Measurements from ENCODE around the gene CTDSPL. TPM values are rescaled to one million over a fixed set of nuclear protein-coding genes. Genes with fewer than 3 reads are reported as not detected.
"Not testable (repeated sequence)": the region's sequence is repeated elsewhere in the genome, so short reads cannot be mapped to it uniquely, and the experiment has no call there.

CTDSPL gene
- total RNA-seq, 1 donor from 2014 or later = 36.4 TPM

DNA sequence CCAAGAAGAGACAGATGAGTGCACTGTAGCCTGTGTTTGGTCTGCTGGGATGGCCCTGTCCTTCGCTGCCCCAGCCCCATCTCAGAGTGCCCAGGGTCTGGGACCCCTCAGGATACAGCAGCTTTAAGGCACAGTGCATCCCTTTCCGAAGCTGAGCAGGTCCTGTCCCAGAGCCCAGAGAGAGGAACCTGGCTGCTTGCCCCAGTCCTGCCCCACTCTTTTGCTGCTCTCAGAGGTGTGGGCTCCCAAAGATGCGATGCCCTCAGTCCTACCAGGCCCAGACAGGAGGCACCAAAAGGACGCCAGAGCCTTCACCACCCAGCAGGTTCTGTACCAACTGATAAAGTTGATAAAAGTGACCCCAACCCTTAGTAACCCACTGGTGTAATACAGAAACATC, 159.5 kb downstream of the CTDSPL start:
- DNase-seq (ENCODE audit: low spot score) = peak; percentile 71
- intact Hi-C loops (cut with DNase I) = no loop called here

DNA sequence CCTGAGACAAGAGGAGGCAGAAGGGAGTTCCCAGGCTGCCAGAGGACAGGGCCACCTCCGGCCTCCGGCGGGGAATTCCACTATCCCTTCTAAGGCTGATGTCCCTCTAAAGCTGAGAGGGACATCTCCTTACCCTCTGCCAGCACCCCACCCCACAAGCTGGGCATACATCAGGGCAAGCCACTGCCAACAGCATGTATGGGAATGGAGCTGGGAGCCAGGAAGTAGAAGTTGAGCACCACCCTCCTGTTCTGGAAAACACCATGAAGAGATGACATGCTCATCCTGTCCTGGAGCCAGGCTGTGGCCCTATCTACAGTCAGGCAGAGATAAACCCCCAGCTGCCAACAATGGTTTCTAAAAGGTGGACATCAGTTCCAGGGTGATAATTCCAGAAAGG, 160.6 kb downstream of the CTDSPL start:
- DNase-seq (ENCODE audit: low spot score) = no peak
- intact Hi-C loops (cut with DNase I) = no loop called here

- intact Hi-C loops (cut with DNase I) = no loop called here
- peak; percentile 59 for DNase-seq (ENCODE audit: low spot score)
Observed at GRCh38 chr3:38022896-38023709, 161.4 kb downstream of the CTDSPL start.

DNA sequence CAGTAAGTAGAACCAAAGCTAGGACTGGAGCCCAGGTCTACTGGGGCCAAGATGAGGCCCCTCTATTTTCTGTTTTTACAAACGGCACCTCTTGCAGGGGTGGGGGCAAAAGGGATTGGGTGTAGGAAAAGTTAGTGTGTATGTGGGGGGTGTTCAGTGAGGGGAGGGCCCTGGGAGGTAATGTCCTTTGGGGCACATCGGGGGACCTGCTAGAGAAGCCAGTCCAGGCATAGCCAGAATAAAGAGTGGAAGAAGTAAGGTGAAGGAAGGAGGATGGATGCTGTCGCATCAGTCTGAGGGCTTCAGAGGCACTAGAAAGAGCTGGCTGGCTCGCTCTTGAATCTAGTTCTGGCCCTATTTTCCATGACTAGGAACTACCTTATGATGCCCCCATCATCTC, 165.2 kb downstream of the CTDSPL start:
- no peak for DNase-seq (ENCODE audit: low spot score)
- intact Hi-C loops (cut with DNase I) = no loop called here

GRCh38 chr3:38027466-38028465, 166.1 kb downstream of the CTDSPL start:
- intact Hi-C loops (cut with DNase I) = no loop called here
- DNase-seq (ENCODE audit: low spot score) = peak; percentile 63

DNA sequence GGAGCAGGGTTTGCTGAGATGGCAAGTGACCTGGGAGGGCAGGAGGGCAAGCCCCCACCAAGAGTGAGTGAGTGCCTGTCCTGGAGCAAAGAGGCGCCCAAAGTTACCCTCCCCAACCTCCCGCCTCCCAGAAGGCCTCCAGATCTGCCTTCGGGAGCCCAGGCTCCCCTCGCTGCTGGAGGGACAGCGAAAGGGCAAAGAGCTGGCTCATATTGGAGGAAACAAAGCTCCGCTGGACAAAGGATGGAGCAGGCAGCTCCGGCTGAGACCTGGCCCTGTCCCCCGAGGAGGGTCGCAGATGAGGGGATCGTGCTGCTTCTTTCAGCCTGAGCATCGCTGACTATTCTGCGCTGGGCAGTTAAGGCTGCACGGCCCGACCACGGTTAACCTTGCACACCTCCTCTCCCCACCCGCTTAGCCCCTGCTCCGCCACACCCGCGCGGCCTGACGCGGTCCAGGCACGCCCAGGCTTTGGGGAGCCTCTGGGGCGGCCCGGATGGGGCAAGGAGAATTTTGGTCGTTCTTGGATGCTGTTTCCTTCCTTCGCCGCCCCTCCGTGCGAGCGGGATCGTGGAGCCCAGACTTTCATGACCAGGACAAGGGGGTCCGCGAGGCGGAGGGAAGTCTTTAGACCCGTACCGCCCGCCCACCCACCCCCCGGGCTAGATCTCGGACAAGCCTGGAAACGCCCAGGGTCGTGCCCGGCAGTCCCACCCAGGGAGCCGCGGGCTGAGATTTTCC, 167.1 kb downstream of the CTDSPL start:
- DNase-seq (ENCODE audit: low spot score) = no peak
- intact Hi-C loops (cut with DNase I) = no loop called here

GRCh38 chr3:38029400-38030125, 167.9 kb downstream of the CTDSPL start, which contains the start of gene PLCD1:
Gene PLCD1 (minus strand): TSS chr3:38029642. CDS start chr3:38029539, 103 bp downstream.
- intact Hi-C loops (cut with DNase I) = no loop called here

DNA sequence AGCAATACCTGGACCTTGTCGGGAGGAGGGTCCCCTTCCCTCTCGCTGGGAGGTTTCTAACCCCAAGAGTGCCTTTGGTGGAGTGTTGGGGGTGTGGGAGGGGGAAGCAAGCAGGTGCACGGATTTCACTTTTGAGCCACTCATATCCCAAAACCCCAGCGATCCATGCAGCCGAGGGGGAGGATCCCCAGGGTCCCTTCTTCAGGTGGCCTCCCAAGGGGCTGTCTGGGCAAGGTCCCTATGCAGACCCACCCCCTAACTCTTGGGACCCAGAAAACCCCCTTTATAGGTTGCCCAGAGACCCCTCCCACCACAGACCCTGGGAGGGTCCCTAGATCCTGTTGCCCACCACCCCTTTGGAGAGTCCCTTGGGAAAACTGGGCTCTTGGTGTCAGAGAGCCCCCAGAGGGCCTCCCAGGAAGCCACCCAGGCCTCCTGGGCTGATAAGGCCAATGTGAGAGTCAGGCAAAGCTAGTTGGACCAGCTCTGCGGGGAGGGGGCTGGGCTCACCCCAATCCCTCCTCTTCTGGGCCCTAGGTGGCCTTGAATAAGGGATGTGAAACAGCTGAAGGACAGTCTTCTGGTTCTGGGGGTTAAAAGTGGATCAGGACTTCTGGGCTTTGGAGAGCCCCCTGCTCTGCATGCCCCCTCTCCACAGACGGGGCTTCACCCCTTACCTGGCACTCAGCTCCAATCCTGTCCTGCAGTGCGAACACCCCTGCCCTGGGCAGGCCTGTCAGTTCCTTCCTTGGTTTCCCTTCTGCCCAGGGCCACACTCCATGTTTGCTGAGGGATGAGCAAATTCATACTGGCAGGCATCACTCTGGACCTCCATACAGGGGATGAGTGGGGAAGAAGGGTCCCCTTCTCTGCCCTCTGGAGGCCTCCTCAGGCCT, 168.7 kb downstream of the CTDSPL start:
- intact Hi-C loops (cut with DNase I) = no loop called here
- DNase-seq (ENCODE audit: low spot score) = no peak

More at GRCh38 chr3:38029400-38030125, 167.9 kb downstream of the CTDSPL start, which contains the start of gene PLCD1:
- peak; percentile 84 for DNase-seq (ENCODE audit: low spot score)

DNA sequence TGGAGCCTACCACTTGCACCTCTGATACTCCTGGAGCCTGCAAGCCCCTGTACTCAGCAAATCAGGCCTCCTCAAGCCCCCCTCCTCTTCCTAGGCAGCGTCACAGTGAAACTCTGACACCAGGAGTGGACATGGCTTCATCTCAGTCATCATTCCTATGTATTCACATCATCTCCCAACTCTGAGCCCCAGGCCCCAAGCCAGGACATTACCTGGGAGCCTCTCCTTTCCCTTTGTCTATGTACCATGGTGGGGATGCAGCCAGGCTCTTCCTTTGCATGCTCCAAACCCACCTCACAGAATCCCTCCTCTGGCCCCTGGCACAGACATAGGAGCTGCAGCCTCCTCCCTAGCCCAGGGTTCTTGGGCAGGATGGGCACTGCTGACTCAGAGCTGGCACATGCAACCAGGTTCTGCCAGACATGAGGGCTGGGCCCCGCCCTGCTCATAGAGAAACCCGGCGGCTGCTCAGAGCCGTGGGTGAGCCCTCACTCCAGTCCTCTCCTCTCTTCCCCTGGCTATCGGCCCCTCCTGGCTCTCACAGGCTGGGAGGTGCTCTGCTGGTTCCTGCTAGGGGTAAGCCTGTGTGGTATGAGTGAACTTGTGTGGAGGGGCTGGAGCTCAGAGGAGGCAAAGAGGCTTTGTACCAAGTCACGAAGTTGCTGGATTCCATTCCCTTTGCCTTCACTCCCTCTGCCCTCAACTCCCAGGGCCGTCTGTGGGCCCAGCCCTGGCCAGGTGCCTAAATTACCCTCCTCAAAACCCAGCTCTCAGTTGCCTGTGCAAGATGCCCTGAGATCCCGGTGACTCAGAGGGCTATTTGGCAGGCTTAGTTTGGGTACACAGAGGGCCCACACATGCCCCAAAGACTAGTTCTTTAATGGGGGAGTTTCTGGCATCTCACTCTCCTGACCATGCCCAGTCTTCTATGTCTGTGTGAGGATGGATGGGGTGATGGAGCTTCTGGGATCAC, 169.6 kb downstream of the CTDSPL start:
- DNase-seq (ENCODE audit: low spot score) = peak; percentile 82
- intact Hi-C loops (cut with DNase I) = no loop called here

- intact Hi-C loops (cut with DNase I) = no loop called here
- no peak for DNase-seq (ENCODE audit: low spot score)
Observed at GRCh38 chr3:38032328-38032865, 170.7 kb downstream of the CTDSPL start.

- intact Hi-C loops (cut with DNase I); DNase-seq (ENCODE audit: low spot score): not testable (repeated sequence)
Observed at GRCh38 chr3:38033586-38033985, 171.9 kb downstream of the CTDSPL start.

Small RNAs within 50 kb of the gene (microRNA-seq; reads per million reads assigned to microRNA genes)
- gene MIR26A1 = 5.8 reads per million, percentile 9 among the genes with 10 or more reads in this experiment

Other genes with a start within 250 kb of the CTDSPL start
- gene VILL, start 128.9 kb downstream of the CTDSPL start, total RNA-seq = 2.6 TPM
- gene PLCD1, start 167.8 kb downstream of the CTDSPL start, total RNA-seq = 10.1 TPM
- gene DLEC1, start 177.3 kb downstream of the CTDSPL start, total RNA-seq = 0.22 TPM

Data from cardiac septum (tissue), 1 donor.